Stimulated activated CD4-positive, alpha-beta T cell treated with anti-CD3 and anti-CD28 coated beads, Interleukin-2, amount 100 ng/mL, for 24 hours (primary cell): ENCODE results near the gene NUDT14.

Source experiments
- DNase-seq, 2 donors: peaks; one replicate each; pipeline ENCODE4 v3.0.0-alpha.2; 2020

The NUDT14 gene

DNA sequence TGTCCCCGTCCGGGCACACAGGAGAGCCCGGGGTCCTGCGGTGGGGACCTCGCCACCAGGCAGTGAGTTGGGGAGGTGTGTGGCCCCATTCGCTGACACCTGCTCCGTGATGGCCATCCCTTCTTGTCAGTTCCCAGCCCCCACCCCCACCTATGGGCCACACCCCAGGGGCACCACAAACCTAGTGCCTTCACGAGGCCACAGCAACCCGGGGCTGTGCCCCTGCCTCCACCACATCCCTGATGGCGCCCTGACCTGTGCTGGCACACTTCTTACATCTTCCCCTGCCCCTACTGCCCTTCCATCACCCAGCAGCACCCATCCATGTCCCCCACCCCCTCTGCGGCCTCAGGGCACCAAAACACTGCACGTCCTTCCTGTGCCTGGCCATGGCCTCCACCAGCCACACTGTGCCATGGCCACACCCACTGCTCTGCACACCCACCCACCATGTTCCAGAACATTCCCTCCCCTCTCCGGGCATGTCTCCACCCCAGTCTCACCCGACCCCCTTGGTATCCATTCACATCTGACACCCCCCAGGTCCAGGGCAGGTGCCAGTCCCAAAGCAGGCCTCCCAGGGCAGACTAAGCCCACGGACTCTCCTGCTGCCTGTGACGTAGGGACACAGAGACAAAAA is 37.0 kb downstream of the NUDT14 start:
- no peak for DNase-seq

DNA sequence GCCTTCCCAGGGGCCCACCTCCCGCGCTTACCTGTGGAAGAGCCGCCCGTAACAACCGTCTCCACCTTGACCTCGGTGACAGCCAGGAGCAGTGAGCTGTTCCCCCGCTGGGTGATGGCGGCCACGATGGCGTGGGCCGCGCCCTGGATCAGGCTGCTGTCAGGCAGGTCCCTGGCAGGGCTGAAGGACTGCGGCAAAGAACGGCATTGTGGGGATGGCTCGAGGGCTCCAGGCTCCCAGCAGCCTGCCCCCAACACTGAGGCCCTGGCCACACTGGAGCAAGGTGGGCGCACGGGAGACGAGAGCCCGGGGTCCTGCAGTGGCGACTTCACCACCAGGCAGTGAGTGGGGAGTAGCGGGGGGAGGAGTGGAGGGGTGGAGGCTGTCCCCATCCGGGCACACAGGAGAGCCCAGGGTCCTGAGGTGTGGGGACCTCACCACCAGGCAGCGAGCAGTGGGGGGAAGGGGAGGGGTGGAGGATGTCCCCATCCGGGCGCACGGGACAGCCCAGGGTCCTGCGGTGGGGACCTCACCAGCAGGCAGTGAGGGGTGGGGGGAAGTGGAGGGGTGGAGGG is 37.6 kb downstream of the NUDT14 start:
- DNase-seq = no peak

DNA sequence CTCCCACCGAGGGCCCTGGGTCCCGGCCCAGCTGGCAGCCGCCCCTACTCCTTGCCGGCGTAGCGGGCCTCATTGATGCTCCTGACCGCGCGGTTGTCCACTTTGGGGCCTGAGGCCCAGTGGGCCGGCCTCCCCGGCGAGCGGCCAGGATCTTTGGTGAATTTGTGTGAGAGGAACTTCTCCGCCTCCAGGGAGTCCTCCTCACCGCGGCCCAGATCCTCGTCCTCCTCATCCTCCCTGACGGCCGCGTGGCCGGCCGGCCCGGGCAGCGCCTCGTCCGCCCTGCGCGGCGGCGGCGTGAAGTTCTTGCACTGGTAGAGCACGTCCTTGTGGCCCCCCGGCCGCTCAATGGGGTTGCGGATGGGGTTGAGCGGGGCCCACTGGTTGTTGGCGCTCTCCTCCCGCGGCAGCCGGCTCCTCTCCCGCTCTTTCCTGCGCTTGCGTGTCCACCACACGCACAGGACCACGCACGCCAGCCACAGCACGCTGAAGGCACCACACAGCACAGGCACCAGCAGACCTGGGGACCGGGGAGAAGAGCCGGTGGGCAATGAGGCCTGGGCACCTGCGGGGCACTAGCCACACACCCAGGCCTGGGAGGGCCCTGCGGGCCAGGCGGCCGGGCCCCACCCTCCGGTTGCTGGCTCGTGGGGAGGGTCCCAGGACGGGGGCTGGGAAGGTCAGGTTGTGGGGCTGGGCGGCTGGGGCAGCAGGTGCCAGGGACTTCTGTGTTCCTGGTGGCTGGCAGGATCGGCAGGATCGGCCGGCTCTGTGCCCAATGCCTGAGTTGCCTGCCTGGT is 38.3 kb downstream of the NUDT14 start:
- no peak for DNase-seq

DNA sequence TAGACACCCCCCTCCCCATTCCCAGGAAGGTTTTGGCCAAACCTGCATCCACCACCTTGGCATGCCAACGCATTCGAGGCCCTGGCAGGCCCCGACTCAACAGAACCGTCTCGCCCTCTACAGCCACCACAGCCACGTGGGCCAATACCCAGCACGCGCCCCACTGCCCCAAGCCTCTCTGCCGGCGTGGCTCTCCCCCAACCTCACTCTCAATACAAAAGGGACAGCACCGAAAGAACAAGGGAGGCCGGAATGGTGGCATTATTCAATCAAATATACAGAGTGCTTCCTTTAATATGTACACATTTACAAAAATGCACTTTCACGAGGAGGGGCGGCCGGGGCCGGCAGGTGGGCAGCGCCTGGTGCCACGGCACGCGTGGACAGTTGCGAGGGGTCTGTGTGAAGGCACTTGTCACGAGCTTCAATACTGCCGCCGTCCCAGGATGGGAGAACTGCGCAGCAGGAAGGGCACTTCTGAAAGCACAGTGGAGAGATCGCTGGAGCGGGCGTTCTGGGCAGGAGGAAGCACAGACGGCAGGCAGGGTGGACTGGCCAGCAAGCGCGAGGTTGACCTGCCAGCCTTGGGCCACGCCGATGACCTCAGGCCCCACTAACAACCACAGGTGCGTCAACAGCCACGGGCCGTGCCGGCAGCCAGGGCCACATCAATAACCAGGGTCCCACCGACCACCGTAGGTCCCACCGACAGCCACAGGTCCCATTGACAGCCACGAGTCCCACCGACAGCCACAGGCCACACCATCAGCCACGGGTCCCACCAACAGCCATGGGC is 39.4 kb downstream of the NUDT14 start:
- DNase-seq = no peak

DNA sequence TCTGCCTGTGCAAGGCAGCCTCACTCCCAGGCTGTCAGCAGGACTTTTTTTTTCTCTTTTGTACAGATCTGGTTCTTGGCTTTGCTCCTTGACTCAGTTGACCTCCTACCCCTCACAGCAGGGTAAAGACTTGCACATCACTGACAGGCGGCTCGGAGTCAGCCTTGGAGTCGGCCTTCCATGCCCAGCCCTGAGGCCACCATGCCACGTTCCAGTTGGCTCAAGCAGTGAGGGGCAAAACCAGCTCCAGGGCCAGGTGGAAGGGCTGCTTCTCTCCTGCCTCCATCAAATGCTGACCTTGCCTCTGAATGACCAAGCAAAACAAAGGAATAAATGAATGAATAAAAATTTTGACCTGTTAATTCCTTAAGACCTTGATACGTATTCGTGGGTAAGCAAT is 40.1 kb downstream of the NUDT14 start:
- no peak for DNase-seq

DNA sequence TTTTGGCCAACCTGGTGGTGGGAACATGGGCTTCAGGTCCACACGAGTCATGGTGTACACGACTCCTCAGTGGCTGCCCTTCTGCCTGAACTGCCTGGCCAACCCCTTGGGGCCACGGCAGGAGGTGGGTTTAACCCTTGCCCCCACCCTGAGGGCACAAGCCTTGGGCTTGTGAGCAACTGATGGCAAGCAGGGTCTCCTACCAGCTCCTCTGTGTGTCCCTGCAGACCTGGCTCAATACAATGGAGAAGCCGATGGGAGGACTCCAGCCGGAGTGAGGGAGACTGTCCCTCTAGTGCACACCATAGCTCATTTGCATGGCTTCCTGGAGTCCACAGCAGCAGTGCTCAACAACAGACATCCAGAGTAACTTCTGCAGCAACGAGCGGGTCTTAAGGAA is 40.5 kb downstream of the NUDT14 start:
- no peak for DNase-seq

DNA sequence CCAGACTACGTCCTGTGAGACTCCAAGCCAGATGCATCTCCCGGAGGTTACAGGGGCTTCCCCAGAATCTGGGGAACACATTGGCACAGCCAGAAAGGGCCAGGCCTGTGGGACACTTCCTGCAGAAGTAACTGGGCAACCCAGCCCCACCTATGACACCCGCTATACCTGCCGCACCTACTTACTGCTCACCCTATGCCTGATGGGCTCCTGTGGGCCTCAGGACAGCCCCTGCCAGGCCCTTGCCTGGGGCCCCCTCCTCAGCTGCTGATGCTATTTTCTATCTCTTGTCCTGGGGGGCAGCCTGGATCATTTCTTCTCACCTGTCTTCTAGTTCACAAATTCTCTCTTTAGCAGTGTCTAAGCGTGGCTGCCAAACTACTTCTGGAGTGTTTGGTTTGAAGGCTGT is 41.3 kb downstream of the NUDT14 start:
- DNase-seq = no peak

DNA sequence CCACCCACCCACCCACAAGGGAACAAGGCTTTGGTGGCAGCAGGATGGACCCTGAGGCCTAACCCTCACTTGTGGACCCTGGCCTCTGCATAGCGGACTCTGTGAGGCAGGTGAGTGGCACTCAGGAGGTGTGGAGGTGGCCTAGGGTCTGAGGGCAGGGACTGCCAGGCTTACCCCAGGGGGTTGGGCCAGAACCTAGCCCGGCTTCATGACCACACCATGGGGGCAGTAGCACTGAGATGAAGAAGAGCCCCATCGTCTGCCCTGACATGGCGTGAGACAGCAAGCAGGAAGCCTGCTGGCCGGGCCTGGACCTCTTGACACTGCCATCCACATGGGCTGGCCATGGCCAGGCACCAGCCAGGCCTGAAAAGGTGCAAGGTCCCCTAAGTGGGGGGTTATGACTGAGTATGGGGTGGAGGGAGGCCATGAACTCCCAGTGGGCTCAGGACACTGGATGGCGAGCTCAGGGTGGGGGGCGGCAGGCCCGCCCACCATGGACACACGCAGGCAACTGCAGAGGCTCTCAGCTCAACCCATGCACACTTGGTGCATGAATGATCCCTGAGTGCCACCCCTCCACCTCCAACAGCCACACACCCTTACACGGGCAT is 41.8 kb downstream of the NUDT14 start:
- DNase-seq = no peak

DNA sequence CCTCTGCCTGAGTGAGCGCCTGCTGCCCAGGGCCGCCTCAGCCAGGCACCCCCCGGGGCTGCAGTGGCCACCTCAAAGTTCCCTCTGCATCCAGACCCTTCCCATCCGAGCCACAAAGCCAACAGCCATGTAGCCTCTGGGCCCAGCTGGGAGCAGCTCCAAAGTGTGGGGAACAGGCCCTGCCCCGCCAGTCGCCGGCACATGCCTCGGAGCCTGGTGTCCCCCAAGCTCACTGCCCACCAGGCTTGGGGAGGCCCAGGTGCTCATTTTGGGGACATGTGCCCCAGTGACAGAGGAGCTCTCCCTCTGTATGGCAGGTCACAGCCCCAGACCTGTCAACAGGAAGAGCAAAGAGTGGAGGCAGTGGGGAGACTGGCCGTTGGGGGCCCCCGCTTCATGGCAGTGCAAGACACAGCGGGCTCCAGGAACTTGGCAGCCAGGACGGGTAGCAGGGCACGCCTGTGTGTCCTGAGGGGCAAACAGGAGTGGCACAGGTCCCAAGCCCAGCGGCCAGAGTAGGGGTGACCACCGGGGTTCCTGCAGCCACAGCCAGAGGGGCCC is 42.5 kb downstream of the NUDT14 start:
- DNase-seq = no peak

DNA sequence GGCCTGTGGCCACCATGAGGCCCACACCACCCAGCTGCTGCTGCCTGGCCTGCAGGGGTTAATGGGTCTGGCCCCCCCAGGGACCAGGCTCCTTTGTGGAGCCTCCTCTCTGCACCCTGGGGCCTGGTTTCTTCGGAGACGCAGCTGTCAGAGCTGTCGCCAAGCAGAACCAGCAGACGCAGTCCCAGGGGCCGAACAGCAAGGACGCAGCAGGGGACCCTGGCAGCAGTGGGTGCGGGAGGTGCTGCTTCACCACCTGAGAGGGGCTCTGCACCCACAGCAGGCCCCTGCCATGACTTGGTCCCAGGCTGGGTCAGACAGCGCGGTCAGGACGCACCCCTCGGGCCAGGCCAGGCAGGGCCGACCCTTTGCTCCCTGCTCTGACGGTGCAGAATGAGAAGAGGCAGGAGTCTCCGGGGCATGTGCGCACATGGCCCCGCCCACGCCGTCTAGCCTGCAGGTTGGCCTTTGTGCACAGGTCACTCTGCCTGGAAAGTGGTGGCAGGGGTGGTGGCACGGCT is 43.0 kb downstream of the NUDT14 start:
- DNase-seq = no peak

DNA sequence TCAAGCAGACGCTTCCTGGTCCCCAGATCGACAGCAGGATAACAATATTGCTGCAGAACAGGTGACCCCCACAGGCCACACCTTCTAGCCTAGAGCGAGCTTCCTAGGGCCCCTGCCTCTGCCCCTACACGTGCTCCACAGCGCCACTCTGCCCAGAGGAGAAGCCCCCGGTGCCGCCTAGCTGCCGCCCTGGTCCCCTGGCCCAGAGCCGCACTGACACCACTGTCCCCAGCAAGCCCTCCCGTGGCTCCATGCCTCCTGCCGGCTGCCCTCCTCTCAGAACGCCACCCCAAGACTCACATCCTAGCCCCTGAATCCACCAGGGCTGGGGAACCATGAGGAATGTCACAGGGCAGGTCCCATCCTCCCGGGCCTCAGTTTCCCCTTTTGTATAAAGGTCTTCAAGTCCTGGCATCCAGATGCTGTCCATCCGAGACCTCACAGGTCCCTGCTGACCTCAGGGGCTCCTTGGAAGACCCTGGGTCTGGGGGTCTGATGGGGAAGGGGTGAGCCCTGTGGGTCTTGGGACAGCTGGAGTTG is 43.6 kb downstream of the NUDT14 start:
- DNase-seq = no peak

DNA sequence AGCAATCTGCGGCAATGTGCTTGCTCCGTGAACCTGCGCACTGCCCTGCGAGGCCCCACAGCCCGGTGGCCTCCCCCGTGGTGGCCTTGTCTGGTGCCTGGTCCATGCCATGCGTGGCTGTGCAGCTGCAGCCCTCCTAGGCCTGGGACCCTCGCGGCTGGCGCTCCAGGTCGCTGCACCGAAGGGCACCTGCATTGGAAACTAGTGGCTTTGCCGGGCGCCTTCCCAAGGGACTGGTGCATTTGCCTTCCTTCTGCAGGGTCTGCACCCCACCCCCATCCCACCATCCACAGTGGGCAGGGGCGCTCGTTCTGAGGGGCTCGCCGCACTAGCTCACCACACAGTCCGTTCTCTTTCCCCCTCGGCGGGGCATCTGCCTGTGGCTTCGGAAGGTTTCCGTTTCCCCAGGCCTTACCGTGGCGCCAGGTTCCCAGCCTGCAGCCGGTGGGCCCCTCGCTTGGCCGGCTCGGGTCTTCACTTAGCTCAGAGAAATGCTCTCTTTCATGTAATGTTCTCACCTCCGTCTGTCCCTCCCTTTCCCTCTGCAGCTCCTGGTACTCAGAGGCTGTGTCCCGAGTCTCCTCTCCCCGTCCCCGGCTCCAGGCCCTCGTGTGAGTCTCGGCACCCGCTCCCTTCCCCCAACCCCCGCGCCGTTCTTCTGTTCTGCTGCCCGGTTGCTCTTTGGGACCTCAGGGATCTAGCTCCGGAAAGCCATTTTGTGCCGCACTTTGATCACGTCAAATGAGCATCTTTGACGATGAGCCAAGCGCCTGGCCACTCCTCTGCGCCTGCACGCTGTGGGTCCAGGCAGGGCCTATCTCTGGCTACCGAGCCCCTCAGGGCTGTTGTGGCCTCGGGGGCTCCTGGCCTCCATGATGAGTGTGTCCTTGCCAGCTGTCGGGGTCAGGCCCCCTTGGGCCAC is 44.5 kb downstream of the NUDT14 start:
- DNase-seq = no peak

DNA sequence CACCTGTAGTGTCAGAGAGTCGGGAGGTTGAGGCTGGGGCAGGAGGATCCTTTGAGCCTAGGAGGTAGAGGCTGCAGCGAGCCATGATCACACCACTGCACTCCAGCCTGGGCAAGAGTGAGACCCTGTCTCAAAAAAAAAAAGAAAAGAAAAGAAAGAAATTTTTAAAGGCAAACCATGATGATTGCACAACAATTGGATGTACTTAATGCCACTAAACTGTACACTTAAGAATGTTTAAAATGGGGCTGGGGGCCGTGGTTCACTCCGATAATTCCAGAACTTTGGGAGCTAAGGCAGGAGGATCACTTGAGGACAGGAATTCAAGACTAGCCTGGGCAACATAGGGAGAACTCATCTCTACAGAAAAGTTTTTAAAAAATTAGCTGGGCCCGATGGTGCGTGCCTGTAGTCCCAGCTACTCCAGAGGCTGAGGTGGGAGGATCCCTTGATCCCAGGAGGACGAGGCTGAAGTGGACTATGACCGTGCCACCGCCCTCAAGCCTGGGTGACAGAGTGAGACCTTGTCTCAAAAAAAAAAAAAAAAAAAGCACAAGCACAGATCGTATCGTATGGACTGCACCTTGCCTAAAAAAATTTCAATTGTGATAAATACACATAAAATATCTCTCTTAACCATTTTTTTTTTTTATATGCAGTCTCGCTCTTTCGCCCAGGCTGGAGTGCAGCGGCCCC is 45.3 kb downstream of the NUDT14 start:
- no peak for DNase-seq

DNA sequence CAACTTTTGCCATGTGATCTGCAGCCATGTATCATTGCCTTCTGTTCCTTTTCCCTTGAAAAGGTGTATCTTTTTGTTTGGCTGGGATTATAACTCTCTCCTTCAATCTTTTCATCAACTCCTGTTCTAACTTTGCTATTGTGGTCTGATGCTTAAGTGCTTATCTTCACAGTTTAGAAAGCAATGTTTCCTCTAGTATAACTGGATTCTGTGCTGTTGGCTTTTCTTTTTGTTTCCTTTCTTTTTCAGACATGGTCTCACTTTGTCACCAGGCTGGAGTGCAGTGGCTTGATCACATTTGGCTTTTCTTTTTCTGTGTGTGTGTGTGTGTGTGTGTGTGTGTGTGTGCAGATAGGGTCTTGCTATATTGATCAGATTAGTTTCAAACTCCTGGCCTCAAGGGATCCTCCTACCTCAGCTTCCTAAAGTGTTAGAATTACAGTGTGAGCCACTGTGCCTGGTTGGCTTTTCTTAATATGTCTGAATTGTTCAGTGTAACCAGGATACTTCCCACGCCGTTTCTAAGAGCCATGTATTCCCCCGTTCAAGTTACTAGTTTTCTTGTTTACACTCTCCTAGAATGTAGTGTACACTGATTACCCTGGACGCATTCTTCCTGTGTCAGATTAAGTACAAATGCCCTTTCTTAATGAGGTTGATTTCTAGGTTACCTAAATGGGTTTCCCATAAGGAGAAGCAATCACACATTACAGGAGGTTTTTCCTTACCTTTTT is 48.0 kb downstream of the NUDT14 start:
- DNase-seq = no peak

DNA sequence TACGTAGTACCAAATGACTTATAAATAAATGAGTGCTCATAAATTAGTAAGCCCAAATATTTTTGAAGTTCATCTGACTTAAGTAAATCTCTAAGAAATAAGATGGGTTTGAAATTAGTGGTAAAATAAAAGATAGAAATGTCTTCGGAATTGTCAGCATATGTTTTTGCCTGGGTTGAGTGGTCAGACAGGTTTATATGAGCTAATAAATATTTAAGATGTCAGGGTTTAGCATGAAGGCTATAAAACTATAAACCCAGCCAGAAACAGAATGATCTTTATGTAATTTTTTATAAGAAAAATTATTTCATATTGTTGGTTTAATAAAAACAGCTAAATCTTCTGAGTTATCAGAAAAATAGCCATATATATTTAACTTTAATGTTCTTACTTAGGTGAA is 49.9 kb downstream of the NUDT14 start:
- no peak for DNase-seq

DNA sequence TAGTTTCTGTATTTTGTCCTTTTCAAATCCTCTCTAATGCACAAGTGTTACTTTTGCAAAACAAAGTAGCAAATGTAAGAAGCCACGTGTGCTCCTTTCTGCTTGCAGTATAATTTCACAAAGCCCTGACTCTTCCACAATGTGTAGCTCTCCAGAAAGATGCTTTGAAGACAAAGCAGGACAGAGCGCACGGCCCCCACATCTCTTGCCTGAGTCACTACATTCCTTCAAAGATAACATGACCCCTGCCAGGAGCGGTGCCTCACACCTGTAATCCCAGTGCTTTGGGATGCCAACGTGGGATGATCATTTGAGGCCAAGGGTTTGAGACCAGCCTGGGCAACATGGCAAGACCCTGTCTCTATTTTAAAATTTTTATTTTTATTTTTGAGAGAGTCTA is 53.1 kb downstream of the NUDT14 start:
- DNase-seq = no peak

DNA sequence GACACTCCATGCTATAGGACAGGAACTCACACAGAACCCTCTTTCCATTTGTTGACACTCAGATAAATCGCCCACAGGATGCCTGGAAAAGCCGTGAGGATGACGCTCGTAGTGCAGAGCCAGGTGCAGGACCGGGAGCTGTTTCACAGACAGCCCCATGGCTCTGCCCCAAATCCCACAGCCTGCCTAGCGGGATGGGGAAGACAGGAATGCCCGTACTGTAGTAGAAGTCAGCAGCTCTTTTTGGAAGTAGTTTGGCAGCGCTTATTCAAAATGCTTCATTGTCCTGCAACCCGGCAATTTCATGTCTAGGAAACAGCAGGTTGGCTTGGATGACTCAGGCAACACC is 54.2 kb downstream of the NUDT14 start:
- no peak for DNase-seq

DNA sequence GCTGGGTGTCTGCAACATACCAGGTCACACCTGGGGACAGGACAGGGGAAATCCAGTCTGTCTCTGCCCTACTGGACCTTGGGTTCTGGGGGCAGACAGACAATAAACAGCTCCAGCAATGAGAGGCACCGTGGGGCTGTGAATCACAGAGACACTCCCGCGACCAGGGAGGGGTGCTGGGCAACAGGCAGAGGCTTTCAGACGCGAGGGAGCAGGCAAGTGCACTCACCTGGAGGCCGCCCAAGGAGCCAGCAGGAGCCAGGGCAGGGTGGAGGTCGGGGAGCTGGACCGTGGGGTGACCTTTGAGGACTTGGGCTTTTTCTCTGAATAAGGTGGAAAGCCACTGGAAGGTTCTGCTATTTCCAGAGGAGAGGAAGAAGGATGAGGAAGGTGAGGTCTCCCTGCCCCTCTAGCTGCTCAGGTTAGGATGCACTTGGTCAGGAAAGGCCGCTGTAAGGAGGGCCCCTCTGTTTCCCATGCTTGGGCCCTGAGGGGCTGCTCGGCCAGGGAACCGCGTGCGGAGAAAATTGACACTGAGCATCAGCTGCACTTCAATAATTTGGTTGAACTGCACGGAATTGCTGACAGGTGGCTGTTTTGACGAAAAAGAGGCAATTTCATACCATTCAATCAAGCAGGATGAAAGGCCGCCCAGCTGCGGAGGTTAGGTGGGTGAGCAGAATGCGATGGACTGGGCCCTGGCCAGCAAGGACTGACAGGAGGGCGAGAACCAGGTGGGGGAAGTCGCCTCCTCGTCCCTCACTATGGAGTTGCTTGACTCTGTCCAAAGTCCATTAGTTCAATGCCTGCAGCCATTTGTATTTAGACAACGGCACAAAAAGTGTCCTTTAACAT is 54.8 kb downstream of the NUDT14 start:
- DNase-seq = no peak

DNA sequence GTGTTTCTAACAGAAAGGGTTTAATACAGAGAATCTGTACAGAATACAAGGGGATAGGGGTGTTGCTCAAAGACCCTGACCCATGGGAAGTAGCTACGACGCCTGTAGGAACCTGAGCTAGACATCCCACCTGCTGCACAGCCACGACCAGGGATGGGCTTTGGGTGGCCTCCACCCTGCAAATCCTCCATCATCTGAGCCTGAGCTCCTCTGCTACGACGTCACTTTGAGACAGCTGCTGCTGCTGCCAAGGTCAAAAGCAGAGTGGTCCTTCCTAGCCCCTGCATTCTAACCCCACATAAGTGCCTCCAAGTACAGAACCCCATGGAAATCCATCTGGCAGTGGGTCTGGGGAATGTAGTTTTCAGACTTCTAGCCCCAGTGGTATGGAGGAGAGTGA is 56.3 kb downstream of the NUDT14 start:
- DNase-seq = no peak
